ENCODE data around the gene POP4. TPM values are rescaled to one million over a fixed set of nuclear protein-coding genes. Genes with fewer than 3 reads are reported as not detected.

Gene POP4
- total RNA-seq, 1 donor from 2014 or later: 53.9 TPM

GRCh38 chr19:29628661-29629385 lies 22.7 kb downstream of the POP4 start:
- Histone ChIP-seq H3K4me1 (no peaks in the 10 kb centered on the region), H3K27ac (replicated peaks) (no peak overlapping the region), H3K36me3 (no peaks in the 10 kb centered on the region), H3K27me3 (ENCODE audit: low read depth) (no peaks in the 10 kb centered on the region), H3K9me3 (replicated peaks) (peaks cover 3% of the 10 kb centered on the region), H3K4me3 (no peak overlapping the region)
- TF ChIP-seq CTCF (IDR thresholded peaks at IDR 0.05; ENCODE audit: borderline replicate concordance): no peak
- no peak for DNase-seq
- intact Hi-C loops (cut with micrococcal nuclease): no loop called here

GRCh38 chr19:29629836-29630534 lies 23.9 kb downstream of the POP4 start:
- no peak overlapping the region for H3K4me3 ChIP-seq
- H3K4me1 ChIP-seq: no peaks in the 10 kb centered on the region
- intact Hi-C loops (cut with micrococcal nuclease): no loop called here
- no peak for DNase-seq
- peaks cover 6% of the 10 kb centered on the region for H3K9me3 ChIP-seq (replicated peaks)
- H3K36me3 ChIP-seq: no peaks in the 10 kb centered on the region
- H3K27ac ChIP-seq (replicated peaks): no peak overlapping the region
- TF ChIP-seq CTCF (IDR thresholded peaks at IDR 0.05; ENCODE audit: borderline replicate concordance): no peak
- no peaks in the 10 kb centered on the region for H3K27me3 ChIP-seq (ENCODE audit: low read depth)

GRCh38 chr19:29630655-29631054 lies 24.6 kb downstream of the POP4 start:
- intact Hi-C loops (cut with micrococcal nuclease): no loop called here
- H3K4me3 ChIP-seq: no peak overlapping the region
- H3K4me1 ChIP-seq: no peaks in the 10 kb centered on the region
- H3K9me3 ChIP-seq (replicated peaks): peaks cover 6% of the 10 kb centered on the region
- no peak overlapping the region for H3K27ac ChIP-seq (replicated peaks)
- no peaks in the 10 kb centered on the region for H3K36me3 ChIP-seq
- DNase-seq: no peak
- TF ChIP-seq CTCF (IDR thresholded peaks at IDR 0.05; ENCODE audit: borderline replicate concordance): no peak
- H3K27me3 ChIP-seq (ENCODE audit: low read depth): no peaks in the 10 kb centered on the region

GRCh38 chr19:29631450-29631849 lies 25.4 kb downstream of the POP4 start:
- Histone ChIP-seq H3K9me3 (replicated peaks) (peaks cover 6% of the 10 kb centered on the region), H3K27ac (replicated peaks) (no peak overlapping the region), H3K4me1 (no peaks in the 10 kb centered on the region), H3K4me3 (no peak overlapping the region), H3K27me3 (ENCODE audit: low read depth) (no peaks in the 10 kb centered on the region), H3K36me3 (no peaks in the 10 kb centered on the region)
- intact Hi-C loops (cut with micrococcal nuclease): no loop called here
- DNase-seq: no peak
- TF ChIP-seq CTCF (IDR thresholded peaks at IDR 0.05; ENCODE audit: borderline replicate concordance): no peak

- Histone ChIP-seq H3K36me3 (no peaks in the 10 kb centered on the region), H3K27me3 (ENCODE audit: low read depth) (no peaks in the 10 kb centered on the region), H3K27ac (replicated peaks) (no peak overlapping the region), H3K9me3 (replicated peaks) (peaks cover 6% of the 10 kb centered on the region), H3K4me1 (no peaks in the 10 kb centered on the region), H3K4me3 (no peak overlapping the region)
- no peak for DNase-seq
- intact Hi-C loops (cut with micrococcal nuclease): no loop called here
- no peak for TF ChIP-seq CTCF (IDR thresholded peaks at IDR 0.05; ENCODE audit: borderline replicate concordance)
Measured at GRCh38 chr19:29634002-29634401, 27.9 kb downstream of the POP4 start.
